Measurements from ENCODE around the gene ANKRD17.

Gene ANKRD17

DNA sequence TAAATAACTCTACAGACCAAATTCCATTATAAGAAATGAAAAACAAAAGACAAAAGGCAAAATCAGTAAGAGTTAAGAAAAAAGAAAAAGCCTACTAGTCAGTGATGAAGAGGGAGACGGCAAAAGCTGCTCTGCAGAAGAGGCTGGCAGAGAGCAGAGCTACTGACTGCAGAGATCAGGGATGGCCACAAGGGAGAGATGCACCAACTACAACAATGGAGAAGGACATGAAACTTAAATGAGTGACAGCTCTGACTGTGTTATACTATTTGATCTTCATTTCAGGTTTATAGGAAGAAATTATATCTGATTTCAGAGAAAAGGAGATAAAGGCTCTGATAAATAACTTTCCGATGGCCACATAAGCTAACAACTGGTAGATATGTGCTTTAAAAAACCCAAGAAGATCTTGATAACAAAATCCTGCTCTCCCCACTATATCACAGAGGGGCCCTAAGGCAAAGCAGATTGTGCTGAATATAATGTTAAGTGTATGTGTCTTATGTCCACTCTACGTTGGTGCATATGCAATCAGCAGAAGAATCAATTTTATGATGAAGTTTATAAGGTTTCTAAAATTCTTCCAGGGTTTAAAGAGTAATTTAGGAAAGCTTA, 130.7 kb downstream of the ANKRD17 start:
- peak; percentile 0 for DNase-seq (ENCODE audit: low read depth)

DNA sequence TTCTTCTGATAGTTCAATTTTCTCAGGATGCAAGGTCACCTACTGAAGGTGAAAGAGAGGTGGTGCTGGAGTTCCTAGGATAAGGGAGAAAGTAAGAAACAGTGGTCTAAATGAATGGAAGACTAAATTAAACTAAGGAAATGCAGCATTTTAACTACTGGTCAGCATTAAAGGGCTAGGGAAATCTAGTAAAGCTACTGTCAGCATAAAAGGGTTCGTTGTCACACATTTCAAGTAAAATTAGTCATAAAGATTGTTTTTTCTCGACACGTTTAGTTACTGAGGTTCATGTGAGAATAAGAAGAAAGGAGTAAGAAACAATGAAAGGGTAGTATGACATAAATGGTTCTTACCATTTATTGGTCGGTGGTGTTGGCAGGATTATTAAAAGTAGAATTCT, 149.1 kb downstream of the ANKRD17 start:
- DNase-seq (ENCODE audit: low read depth), result no peak

DNA sequence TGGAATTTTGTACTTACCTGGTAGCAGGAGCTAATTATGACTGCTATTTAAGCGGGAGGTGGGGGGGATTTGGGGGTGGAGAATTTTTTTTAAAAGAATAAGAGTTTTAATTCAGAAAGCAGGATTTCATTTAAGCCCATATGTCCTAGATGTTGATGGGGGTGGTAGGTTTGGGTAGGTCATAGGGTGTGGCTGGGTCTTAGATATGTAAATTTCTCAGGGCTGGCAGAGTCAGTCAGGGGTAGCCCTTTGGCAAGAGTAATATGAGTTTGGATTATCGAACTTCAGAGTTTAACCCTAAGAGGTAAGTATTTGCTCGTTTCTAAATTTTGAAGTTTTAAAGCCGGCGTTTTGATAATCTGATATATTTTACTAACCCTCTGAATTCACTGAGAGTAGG, 153.9 kb downstream of the ANKRD17 start:
- DNase-seq (ENCODE audit: low read depth), result no peak

DNA sequence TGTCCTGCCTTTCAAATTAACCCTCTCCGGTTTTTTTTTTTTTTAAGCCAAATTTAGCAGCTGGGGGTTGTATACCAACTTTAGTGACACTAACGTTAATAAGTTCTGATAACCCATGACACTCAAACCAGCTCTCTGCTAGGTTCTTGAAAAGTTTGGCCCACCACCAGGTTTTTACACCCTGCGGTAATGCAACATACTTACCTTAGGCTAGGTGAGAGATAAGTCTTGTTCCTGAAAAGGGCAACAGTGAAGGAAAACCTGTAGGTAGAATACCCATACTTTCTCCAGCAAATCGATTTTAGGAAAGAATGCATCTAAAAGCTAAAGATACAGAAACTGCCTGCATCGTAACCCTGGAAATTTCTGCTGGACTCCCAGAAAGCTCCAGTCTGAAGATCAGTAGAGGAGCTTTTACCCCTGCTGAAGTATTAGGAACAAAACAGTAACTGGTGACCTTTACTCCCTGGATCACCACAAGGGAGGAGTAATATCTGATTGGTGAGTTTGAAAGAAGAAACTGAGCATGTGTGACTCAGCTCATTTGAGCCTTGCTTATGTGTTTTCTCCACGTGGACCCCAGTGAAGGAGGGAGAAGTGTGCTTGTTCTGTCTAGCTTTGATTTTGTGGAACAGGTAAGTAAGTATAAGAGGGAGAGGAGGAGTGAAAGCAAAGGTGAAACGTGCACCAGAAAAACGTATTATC, 154.6 kb downstream of the ANKRD17 start:
- DNase-seq (ENCODE audit: low read depth), result no peak

DNA sequence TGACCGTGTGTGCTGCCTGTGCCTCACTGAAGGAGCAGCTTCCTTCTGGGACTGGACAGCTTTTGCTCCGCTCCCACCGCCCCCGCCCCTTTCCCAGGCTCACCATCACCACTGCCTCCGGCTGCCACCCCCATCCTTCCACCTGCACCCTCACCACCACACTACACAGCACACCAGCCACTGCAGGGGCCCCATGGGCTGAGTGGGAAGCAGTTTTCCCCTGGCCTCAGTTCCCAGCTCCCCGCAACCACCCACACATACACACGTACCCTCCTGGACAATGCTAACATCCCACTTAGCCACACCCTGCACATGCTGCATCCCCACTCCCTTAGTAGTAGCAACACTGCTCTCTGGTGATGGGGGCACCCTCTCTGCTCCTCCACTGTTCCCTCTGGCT, 159.5 kb downstream of the ANKRD17 start:
- DNase-seq (ENCODE audit: low read depth), result no peak

DNA sequence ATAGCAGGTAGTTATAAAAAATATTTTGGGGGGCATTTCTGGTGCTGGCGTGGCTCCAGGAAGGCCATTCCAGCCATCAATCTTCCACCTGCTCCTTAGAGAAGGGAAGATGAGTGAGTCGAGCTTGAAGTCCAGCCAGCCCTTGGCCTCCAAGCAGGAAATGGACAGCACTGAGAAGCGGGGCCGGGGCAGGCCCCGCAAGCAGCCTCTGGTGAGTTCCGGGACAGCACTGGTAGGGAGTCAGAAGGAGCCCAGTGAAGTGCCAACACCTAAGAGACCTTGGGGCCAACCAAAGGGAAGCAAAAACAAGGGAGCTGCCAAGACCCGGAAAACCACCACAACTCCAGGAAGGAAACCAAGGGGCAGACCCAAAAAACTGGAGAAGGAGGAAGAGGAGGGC, 159.9 kb downstream of the ANKRD17 start:
- DNase-seq (ENCODE audit: low read depth), result no peak

DNA sequence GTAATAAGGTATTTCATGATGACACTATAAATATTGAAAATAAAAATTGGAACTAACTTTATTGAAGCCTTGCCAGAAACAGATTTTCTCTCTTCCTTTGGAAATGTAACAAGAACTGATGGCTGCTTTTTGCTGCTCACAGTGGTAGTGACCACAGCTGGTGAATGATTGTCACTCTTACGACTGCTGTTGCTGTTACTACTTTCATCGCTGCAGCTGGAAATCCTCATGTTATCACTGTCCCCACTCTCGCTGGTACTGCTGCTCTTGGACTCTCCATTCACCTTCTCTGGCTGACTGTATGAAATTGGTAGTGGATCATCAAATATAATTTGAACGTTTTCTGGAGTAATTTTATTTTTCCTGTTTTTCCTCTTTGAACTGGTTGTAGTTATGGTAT, 160.6 kb downstream of the ANKRD17 start:
- DNase-seq (ENCODE audit: low read depth), result no peak

DNA sequence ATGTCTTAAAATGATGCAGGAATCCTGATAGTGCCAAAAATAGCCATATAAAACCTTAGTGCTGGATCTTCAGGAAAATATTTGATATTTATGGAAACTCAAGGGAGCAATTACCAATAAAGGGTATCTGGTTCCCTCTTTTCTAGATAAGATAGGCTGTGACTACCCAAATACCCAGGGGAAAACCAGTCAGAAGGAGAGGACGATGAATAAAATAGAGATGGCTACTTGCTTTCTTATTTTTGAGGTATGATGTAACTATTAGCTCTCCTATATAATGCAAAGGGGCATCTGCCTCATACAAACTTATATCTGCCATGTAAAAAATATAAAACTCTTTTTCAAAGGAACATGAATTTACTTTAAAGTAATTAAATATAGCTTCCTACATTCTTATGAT, 165.7 kb downstream of the ANKRD17 start:
- DNase-seq (ENCODE audit: low read depth), result no peak

DNA sequence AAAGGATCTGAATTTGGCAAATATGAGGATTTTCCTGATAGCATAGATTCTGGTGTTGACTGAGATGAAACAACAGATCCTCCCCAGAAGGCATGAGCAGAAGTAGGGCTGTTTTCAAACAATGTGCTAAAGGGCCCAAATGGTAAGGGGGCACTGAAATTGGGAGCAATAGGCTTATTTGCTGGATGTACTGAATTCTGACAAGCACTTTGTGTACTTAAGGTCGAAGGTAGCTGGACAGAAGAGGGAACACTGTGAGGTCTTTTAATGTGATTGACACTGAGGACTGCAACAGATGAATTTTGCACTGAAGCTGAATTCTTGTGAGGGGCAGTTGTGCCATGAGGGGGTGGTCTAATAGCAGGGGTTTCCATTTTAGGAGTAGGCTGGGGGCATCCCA, 167.9 kb downstream of the ANKRD17 start:
- DNase-seq (ENCODE audit: low read depth), result no peak

DNA sequence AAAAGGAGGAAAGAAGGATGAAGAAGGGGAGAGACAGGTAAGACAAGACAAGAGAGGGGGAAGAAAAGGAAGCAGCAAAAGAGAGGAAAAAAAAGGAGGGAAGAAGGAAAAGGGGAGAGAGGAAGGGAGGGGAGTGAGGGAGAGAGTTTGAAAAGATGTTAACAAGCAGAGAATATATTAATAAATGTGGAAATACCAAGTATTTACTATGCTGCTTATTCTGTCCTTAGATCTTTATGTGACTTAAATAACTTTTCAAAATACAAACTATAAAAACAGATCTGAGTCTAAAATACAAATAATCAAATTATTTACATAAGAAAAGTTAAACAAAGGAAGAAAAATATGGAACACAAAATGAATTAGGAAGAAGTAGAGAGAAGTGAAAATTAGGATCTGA, 170.7 kb downstream of the ANKRD17 start:
- DNase-seq (ENCODE audit: low read depth), result no peak

DNA sequence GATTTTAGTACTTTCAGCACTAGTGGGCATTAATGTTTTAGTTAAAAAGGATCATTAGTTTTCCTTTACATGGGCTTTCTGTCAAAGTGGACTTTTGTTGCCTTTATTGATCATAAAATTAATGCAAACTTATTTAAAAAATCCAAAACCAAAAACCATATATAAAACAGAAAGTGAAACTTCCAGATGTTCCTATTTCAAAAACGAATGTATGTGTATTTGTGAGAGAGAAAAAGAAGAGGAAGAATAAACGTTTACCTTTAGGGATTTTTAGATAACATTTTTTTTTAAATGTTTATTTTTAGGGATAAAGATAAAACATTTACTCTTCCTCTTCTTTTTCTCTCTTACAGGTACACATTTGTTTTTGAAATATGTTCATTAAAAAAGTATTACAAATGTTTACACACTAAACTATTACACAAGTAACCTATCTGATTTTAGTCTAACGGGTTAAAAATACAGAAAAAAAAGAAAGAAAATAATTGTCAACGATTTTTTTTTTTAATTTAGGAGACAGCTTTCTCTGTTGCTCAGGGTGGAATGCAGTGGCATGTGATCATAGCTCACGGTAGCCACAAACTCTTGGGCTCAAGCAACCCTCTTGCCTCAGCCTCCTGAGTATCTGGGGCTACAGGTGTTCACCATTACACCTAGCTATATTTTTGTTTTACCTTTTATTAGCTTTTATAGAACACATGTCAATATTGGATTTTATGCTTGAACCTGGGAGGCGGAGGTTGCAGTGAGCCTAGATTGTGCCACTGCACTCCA, 172.3 kb downstream of the ANKRD17 start:
- DNase-seq (ENCODE audit: low read depth), result no peak

DNA sequence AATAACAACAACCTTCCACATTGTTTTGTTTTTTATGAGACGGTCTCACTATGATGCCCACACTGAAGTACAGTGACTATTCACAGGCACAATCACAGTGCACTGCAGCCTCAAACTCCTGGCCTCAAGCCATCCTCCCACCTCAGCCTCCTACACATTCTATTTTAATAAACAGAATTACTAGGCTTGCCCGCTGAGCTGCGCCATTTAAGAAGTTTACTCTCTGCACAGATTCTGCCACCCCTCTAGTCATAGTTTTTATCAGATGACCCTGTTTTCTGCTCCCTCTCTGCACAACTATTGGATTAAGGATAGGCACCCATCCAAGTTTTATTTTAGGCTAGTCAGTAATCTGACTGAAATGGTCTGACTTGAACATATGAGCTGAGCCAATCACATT, 177.8 kb downstream of the ANKRD17 start:
- no peak for DNase-seq (ENCODE audit: low read depth)

DNA sequence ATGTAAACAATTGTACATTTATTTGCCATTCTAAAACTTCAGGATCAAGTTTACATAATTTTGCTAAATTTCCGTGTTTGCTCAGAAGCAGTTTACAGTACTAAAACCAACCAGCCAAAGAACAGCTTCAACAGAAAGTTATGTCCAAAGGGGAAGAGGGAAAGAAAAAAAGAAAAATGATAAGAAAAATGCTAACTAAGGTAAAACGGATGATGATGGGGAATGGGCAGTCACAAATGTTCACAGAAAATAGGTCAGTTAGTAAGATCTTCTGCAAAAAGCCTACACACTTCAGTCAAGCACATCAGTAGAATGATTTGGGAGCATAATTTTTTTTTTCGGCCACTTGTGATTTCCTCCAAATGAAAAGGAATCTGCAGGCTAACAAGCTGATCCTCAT, 182.8 kb downstream of the ANKRD17 start:
- DNase-seq (ENCODE audit: low read depth), result no peak

DNA sequence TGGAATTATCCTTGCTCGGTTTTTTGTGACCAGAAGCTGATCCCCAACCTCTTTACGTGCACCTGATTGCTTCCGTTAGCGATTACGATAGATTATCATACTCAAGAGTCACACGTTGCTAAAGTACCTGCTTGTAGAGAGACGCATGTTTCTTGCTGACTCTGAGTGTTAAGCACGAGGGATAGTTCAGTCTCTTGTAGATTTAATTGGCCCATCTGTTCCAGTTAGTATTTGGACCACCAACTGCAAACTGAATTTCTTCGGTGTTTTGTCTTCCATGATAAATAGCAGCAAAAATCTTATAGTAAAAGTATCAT, 188.6 kb downstream of the ANKRD17 start:
- no peak for DNase-seq (ENCODE audit: low read depth)

DNA sequence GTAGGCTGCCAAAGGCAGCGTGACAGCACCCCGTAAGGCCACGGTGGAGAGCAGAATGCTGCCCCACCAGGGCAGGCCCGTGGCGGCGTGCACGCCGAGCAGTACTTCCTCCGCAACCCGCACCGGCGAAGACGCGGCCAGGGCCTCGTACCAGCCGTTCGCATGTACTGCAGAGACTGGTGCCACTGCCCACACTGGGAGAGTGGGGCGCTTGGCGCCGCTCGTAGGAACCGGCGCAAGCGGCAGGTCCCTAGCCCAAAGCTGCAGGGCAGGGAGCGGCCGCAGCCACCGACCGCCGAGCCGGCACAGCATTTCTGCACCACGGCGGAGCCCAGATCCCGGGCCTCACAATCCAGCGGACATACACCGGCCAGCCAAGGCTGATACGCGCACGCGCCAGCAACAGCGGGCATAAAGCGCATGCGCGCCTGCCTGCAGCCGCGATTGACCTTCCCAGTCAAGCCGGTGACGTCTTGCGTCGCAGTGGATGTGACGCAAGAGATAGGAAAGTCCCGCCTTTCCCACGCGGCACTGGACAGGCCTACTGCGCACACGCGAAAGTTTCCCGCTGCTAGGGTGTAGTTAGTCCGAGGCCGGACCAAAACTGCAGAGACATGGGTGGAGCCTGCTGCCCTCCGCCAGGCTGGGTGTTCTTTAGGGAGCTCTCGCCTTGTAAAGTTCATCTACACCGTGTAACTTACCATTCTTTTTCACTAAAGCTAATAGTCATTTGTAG, 189.1 kb downstream of the ANKRD17 start, which contains the start of gene COX18:
TSS of gene COX18 (minus strand) at position 379 of the 736 bp plus-strand sequence. CDS start at position 312, 67 bp downstream.
- DNase-seq (ENCODE audit: low read depth), result peak; percentile 97

DNA sequence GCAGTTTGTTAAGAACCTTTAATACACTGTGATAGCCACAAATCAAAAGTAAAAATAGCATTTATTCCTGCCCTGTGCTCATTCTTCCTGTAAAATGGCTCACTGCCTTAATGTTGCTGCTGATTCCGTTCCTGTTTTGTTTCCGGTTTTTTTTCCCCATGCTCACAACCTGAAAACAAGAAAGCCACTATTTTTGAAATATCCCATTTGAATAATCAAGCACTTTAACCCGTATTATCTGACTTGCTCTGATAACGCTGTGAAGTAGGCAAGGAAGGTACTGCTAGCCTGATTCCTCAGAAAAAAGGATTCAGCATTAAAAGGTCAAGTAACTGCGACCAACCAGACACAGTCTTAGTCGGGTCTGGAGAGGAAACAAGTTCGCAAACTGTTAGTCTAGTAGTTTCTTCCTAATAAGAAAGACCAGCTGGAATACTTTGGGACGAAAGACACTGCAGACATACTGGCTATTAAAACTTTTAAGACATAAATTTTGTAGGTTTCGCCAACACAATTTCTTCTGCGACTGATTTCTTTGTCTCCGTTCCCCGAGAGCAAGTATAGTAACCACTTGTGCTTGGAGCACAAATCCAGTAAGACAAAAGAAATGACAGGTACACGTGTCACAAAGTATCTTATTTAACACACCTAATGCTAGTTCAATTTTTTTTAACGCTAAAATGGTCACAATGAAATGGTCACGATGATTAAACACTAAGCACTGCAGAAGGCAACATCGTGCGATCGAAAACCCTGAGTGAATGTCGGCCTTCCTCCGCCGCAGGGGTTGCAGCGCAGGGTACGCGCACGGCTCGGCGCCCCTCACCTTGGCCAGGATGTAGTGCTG, 189.9 kb downstream of the ANKRD17 start:
- no peak for DNase-seq (ENCODE audit: low read depth)

DNA sequence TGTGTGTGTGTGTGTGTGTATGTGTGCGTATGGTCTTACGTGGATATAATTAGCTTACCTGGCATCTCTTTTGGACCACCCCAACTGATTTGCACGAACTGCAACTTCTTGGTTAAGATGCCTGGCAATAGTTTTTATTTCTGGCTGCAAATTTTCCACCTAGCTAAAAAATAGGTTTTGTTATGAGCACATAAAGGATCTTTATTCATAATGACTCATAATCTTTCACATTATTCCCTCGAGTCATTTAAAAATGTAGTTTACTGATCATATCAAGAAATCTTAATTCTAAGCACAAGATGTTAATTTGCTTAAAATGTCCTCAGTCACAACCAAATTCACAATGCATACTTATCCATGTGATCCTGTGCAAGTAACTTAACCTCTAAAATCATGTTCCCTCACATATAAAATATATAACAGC, 190.6 kb downstream of the ANKRD17 start:
- no peak for DNase-seq (ENCODE audit: low read depth)

DNA sequence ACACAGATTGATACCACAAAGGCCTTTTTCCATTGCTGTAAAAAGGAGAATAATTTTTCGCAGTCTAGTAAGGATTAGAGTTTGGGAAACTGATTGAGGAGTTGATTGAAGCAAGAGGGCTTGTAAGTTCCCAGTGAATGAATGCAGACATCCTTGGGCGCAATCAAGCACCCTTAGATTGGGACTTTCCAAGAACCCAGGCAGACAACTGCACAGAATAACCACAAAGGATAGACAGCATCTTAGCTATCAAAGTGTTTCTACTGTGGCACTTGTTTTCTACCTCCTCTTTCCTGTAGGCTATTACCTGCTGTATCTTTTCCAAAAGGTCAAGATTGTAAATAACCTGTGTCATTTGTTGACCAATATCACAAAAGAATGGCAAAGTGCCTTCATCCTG, 191.7 kb downstream of the ANKRD17 start:
- DNase-seq (ENCODE audit: low read depth), result no peak

DNA sequence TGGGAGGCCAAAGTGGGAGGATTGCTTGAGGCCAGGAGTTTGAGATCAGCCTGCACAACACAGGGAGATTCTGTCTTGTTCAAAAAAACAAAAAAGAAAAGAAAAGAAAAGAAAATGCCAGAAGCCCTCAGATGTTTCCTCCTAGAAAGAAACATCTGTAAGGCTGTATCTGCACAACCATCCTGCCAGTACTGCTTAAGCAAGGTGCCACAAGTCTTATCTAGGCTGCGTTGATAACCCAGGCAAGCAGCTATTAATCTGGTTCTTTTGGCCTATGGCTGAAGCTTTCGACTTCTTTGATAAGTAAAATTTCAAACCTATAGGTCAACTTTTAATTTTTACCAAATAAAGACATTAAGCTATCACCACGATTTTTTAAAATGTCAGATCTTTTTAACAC, 192.2 kb downstream of the ANKRD17 start:
- DNase-seq (ENCODE audit: low read depth), result no peak

DNA sequence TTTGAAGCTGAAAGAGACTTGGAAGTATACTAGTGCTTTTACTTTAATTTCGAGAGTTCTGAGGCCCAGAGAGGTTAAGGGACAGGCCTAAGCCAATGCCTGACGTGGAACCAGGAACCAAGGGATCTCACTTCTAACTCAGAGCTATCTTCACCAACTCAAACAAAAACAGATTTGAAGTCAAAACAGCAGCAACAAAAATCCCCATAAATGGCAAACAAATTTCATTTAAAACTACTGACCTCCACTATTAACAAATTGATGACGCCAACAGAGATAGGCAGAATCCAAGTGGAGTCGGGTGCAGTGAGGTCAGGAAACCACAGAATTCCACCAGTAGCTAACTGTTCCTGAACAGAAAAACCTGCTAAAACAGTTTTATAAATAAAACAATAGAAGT, 194.1 kb downstream of the ANKRD17 start:
- DNase-seq (ENCODE audit: low read depth), result no peak

DNA sequence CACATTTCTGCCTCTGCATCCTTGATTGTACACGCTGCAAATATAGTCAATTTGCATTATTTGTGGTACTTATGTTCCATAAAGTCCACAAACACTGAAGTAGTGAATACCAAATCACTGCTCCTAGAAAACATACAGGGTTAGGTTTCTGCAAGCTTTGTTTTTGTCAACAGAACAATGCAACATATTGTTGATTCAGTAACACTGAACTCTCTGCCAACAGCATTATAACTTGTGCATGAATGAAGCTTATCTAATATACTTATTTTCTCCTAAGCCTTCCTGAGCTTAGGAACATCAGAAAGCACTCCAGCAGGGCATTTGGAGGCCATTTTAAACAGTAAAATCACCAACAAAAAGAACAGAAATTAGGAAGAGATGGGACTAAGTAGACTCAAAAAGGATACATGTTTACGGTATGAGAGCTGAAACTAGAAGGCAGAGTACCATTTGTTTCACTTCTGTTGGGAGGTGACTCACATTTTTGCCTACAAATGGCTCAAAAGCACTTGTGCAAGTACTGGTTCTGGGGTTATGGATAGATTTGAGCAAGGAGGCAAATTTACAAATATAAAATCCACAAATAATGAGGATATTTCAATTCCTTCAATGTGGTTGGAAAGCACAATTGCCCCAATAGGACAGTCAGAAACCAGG, 203.2 kb downstream of the ANKRD17 start:
- no peak for DNase-seq (ENCODE audit: low read depth)

Measured in stromal cell of bone marrow (primary cell).